ENCODE results near the gene FAIM2.

FAIM2 gene

GRCh38 chr12:49903700-49904423, at the start of gene FAIM2:
Gene FAIM2, minus strand, starts transcription at chr12:49903900. Its CDS starts 108 bp downstream, at chr12:49903792.
- in situ Hi-C loops (cut with HindIII; ENCODE audit: low pct_unique_long_range_greater_than_20kb, low sequenced_read_pairs) = no loop called here
- TF ChIP-seq JUND (IDR thresholded peaks at IDR 0.05; ENCODE audit: low read depth) = no peak
- no peak for DNase-seq (ENCODE audit: low read depth in 1 of 2, low spot score in 1 of 2)

DNA sequence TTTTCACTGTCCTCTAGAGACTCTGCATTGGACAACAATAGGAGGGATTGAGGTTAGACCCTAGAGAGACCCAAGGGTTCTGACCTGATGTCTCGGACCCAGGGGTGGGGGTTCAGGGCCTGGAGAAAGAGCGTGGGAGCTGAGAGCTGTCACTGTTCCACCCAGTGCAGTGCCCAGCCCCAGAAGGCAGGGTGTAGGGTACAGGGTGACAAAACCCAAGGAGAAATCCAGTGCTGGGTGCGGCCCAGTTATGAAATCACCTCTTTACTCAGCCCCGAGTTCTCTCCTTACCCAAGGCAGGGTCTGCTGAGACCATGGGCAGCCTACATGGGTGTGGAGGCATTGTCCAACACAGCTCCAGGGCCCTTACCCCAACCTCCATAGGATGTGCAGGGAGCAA, 49.5 kb upstream of the FAIM2 start:
- TF ChIP-seq JUND (IDR thresholded peaks at IDR 0.05; ENCODE audit: low read depth) = no peak
- in situ Hi-C loops (cut with HindIII; ENCODE audit: low pct_unique_long_range_greater_than_20kb, low sequenced_read_pairs) = no loop called here
- no peak for DNase-seq (ENCODE audit: low read depth in 1 of 2, low spot score in 1 of 2)

DNA sequence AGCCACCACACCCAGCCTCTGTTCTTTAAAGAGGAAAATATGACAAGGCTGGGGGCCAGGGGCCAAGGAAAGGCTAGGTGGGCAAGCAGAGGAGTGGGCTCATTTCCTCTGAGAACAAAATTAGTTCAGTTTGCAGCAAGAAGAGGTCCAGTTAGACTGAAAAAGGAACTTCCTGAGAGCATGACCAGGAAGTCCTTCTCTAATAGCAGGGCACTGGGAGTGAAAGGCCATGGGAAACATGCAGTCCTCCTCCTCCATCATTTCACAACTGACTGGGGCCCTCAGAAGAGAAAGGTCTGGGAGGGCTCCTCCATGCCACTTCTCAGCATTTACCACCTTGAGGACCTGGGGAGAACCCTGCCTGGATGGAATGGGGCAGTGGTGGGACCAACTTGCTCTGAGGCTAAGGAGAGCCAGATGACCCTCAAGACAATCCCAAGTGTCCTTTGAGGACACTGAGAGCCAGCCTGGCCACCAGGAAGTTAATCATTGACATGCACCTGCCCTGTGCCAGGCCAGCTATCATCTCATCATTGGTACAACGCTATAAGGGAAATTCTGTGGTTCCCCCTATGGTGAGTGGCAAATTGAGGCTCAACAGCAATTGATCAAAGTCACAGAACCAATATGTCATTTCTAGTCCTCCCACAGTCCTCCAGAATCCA, 48.8 kb upstream of the FAIM2 start:
- in situ Hi-C loops (cut with HindIII; ENCODE audit: low pct_unique_long_range_greater_than_20kb, low sequenced_read_pairs) = no loop called here
- no peak for TF ChIP-seq JUND (IDR thresholded peaks at IDR 0.05; ENCODE audit: low read depth)
- DNase-seq (ENCODE audit: low read depth in 1 of 2, low spot score in 1 of 2) = no peak

DNA sequence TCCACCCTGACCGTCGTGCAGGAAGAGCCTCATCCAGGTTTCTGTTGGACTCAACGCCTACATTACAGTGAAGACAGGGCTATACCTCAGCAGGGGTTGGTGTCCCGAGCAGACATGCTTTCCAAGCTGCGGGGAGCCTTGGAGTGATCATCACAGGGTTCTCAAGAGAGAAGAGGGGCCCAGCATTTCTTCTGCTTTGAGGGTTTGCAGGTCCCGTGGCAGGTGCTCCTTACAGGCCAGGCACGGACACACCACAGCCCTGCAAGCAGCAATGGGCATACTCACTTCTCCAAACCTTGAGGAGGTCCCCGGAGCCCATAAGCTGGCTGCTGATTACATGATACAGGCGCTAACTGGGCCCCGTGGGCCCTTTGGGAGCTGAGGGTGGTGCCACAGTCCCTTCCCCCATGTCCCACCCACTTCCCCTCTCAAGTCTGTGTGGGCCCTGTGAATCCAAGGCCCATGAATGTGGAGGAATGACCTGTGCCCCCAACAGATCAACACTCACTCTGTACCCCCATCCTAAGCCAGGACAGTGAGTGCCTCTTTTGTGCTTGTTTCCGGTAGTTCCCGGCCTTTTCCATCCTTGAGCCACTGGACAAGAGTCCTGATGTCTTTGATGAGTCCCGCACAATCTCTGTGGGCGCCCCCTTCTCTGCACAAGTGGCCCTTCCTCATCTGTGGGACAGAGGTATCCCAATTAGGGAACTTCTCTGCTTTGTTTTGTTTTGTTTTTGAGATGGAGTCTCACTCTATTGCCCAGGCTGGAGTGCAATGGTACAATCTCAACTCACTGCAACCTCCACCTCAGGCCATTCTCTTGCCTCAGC, 47.9 kb upstream of the FAIM2 start:
- DNase-seq (ENCODE audit: low read depth in 1 of 2, low spot score in 1 of 2) = no peak
- TF ChIP-seq JUND (IDR thresholded peaks at IDR 0.05; ENCODE audit: low read depth) = no peak
- in situ Hi-C loops (cut with HindIII; ENCODE audit: low pct_unique_long_range_greater_than_20kb, low sequenced_read_pairs) = no loop called here

DNA sequence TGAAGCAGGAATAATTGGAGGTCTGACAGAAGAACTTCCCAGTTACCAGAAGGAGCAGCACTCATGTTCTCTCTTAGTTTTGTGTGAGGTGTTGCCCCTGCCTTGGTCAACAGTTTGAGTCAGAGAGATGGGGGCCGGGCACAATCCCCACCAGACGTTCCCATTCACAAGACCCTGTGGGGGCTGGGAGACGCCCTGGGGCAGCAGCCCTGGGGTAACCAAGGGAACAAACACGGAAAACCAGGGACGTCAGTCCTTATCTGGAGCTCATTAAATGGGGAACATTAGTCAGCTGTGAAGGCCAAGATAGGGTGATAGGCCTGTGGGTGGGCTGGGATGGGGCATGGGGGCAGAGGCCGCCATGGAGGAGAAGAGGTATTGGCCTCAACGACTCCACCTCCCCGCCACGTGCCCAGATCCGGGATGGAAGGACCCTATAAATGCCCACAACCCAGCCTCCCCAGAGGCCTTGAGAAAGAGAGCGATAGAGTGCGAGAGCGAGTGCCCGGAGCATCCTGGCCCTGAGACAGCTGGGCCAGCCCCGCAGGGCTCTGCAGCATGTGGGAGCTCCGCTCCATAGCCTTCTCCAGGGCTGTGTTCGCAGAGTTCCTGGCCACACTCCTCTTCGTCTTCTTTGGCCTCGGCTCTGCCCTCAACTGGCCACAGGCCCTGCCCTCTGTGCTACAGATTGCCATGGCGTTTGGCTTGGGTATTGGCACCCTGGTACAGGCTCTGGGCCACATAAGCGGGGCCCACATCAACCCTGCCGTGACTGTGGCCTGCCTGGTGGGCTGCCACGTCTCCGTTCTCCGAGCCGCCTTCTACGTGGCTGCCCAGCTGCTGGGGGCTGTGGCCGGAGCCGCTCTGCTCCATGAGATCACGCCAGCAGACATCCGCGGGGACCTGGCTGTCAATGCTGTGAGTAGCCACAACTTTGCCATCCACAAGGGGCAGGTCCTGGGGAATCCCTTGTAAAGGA, 46.9 kb upstream of the FAIM2 start, which contains the start of gene AQP2:
Gene AQP2 (plus strand): TSS at position 465 of the 979 bp plus-strand sequence. CDS start 94 bp downstream, at position 559.
- DNase-seq (ENCODE audit: low read depth in 1 of 2, low spot score in 1 of 2) = no peak
- in situ Hi-C loops (cut with HindIII; ENCODE audit: low pct_unique_long_range_greater_than_20kb, low sequenced_read_pairs) = no loop called here
- TF ChIP-seq JUND (IDR thresholded peaks at IDR 0.05; ENCODE audit: low read depth) = no peak

- no peak for TF ChIP-seq JUND (IDR thresholded peaks at IDR 0.05; ENCODE audit: low read depth)
- DNase-seq (ENCODE audit: low read depth in 1 of 2, low spot score in 1 of 2) = no peak
- in situ Hi-C loops (cut with HindIII; ENCODE audit: low pct_unique_long_range_greater_than_20kb, low sequenced_read_pairs) = no loop called here
Observed at GRCh38 chr12:49949866-49950265, 46.2 kb upstream of the FAIM2 start.

- in situ Hi-C loops (cut with HindIII; ENCODE audit: low pct_unique_long_range_greater_than_20kb, low sequenced_read_pairs) = no loop called here
- no peak for DNase-seq (ENCODE audit: low read depth in 1 of 2, low spot score in 1 of 2)
- TF ChIP-seq JUND (IDR thresholded peaks at IDR 0.05; ENCODE audit: low read depth) = no peak
Observed at GRCh38 chr12:49948866-49949845, 45.5 kb upstream of the FAIM2 start.

DNA sequence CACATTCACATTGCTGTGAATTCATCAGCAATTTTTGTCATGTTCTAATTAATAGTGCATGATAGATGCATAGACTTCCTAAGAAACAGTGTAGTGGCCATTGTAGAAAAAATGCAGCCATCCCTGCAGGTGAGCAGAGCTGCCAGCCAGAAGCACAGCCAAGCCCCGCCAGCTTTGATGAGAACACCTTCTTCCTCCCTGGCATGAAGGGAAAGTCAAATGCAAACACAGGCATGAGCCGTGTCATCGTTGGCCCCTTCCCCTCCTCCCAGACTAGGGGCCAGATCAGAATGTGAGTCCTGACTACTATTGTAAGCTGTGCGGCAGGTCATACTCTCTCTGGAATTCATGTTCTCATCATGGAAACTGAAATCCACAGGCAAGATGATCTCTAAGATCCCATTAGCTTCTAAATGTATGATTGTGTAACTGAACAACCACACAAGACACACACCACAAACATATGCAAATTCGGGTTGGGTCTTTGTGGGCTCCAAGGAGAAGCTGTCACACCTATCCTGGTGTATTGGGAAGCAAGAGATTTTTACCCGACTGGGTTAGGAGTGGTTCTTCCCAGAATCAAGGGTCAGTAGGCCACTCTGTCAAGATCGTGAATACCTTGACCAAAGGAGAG, 44.0 kb upstream of the FAIM2 start:
- in situ Hi-C loops (cut with HindIII; ENCODE audit: low pct_unique_long_range_greater_than_20kb, low sequenced_read_pairs) = no loop called here
- no peak for TF ChIP-seq JUND (IDR thresholded peaks at IDR 0.05; ENCODE audit: low read depth)
- DNase-seq (ENCODE audit: low read depth in 1 of 2, low spot score in 1 of 2) = no peak

- DNase-seq (ENCODE audit: low read depth in 1 of 2, low spot score in 1 of 2) = no peak
- TF ChIP-seq JUND (IDR thresholded peaks at IDR 0.05; ENCODE audit: low read depth) = no peak
- in situ Hi-C loops (cut with HindIII; ENCODE audit: low pct_unique_long_range_greater_than_20kb, low sequenced_read_pairs) = no loop called here
Observed at GRCh38 chr12:49946497-49946896, 42.8 kb upstream of the FAIM2 start.

DNA sequence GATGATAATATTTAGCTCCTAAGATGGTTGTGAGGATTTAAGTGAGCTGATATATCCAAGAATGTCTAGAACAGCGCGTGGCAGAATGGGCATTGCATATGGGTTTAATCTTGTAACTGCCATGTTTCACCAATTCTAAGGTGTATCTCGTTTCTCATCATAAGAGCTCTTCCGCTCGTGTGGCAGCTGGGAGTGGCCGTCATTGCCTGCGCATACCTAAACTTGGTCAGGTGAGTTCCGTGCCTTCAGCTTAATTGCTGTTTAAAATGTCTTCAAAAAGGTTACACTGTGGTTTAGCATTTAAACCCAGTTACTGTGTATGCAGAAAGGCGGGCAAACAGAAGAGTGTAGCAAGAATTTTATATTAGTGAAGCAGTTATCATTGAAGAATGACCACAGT, 42.4 kb upstream of the FAIM2 start:
- no peak for TF ChIP-seq JUND (IDR thresholded peaks at IDR 0.05; ENCODE audit: low read depth)
- in situ Hi-C loops (cut with HindIII; ENCODE audit: low pct_unique_long_range_greater_than_20kb, low sequenced_read_pairs) = no loop called here
- no peak for DNase-seq (ENCODE audit: low read depth in 1 of 2, low spot score in 1 of 2)

Measured in T47D (cell line).